Esophagus muscularis mucosa (tissue), 4 donors: ENCODE data around the gene ARHGAP15. TPM values are rescaled to one million over a fixed set of nuclear protein-coding genes. Genes with fewer than 3 reads are reported as not detected.

Experiments
- DNase-seq: peaks from one replicate; pipeline ENCODE4 v3.0.0-alpha.2; 2017; ENCODE audit errors: extremely low spot score
- H3K27ac ChIP-seq, 4 donors: fragments of 200-600 bp; sonication (generic); replicated peaks in 1 of 4; 1 replicate in 3 of 4; 2 replicates in 1 of 4; pipeline ENCODE4 v1.5.1; 2016 to 2019; ENCODE audit warnings: mild to moderate bottlenecking in 1 of 4
- H3K27me3 ChIP-seq, 4 donors: fragments of 200-600 bp; sonication (generic); one replicate each; pipeline versions ENCODE4 v1.5.1 to v1.6.0; 2016 to 2019
- H3K36me3 ChIP-seq, 4 donors: fragments of 200-600 bp; sonication (generic); one replicate each; pipeline ENCODE4 v1.5.1; 2016 to 2019
- H3K4me1 ChIP-seq, 4 donors: fragments of 200-600 bp; sonication (generic); one replicate each; pipeline ENCODE4 v1.5.1; 2016 to 2019
- H3K4me3 ChIP-seq, 4 donors: fragments of 200-600 bp; sonication (generic); 1 replicate in 2 of 4; 2 replicates in 2 of 4; pipeline ENCODE4 v1.5.1; 2016 to 2019; ENCODE audit warnings: mild to moderate bottlenecking in 4 of 4, moderate library complexity in 1 of 4
- H3K9me3 ChIP-seq, 4 donors: fragments of 200-600 bp; sonication (generic); 1 replicate in 3 of 4; 2 replicates in 1 of 4; pipeline ENCODE4 v1.5.1; 2016 to 2019
- EP300 ChIP-seq: sonication (generic); formaldehyde crosslinking; IDR thresholded peaks from one replicate; pipeline ENCODE4 v1.6.1; 2017; ENCODE audit warnings: antibody characterized with exemption
- POLR2A ChIP-seq: fragments of 450-650 bp; IDR thresholded peaks from one replicate; pipeline ENCODE4 v1.6.1; 2017; ENCODE audit warnings: antibody characterized with exemption, moderate library complexity, mild to moderate bottlenecking, low read depth
- POLR2AphosphoS5 ChIP-seq, 2 donors: sonication (generic); formaldehyde crosslinking; IDR thresholded peaks; one replicate each; pipeline ENCODE4 v1.6.1; 2017; ENCODE audit warnings: antibody characterized with exemption in 2 of 2
- WGBS: methylation state at CpG from one replicate; pipeline ENCODE4 v1.1.5; 2018; 5-methylcytosine and 5-hydroxymethylcytosine counted together
- intact Hi-C: fragments of 100-400 bp; cut with DNase I; formaldehyde crosslinking; loops from one replicate; pipeline ENCODE4 v1.15.1; 2023
- total RNA-seq, 4 donors: library from RNA; depleted of rRNA; stranded (reverse); fragments of >200 nt; gene quantifications; one replicate each; pipeline versions ENCODE4 v1.1.0 to v1.2.1, GENCODE V29; 2016
- TF ChIP-seq, protein P1 (sequence below), 3 experiments: fragments of 200-600 bp in 2 of 3; fragments of 450-650 bp in 1 of 3; sonication (generic) in 2 of 3; IDR thresholded peaks; one replicate each; pipeline ENCODE4 v1.5.1; 2017 to 2019; ENCODE audit warnings: antibody characterized with exemption in 3 of 3, mild to moderate bottlenecking in 2 of 3, moderate library complexity in 1 of 3

The ARHGAP15 gene
- total RNA-seq, 4 donors from 2014 or later: 5.4 to 13.3 (median 7.1) TPM

- no peaks in the 10 kb centered on the region for H3K9me3 ChIP-seq
- no peak overlapping the region for H3K27ac ChIP-seq
- no peak for DNase-seq
- WGBS: 92% methylated on average over 6 of the region's 6 CpGs
- no peak for TF ChIP-seq POLR2A
- TF ChIP-seq POLR2AphosphoS5 (IDR thresholded peaks at IDR 0.05): no peak
- TF ChIP-seq, protein P1, sequence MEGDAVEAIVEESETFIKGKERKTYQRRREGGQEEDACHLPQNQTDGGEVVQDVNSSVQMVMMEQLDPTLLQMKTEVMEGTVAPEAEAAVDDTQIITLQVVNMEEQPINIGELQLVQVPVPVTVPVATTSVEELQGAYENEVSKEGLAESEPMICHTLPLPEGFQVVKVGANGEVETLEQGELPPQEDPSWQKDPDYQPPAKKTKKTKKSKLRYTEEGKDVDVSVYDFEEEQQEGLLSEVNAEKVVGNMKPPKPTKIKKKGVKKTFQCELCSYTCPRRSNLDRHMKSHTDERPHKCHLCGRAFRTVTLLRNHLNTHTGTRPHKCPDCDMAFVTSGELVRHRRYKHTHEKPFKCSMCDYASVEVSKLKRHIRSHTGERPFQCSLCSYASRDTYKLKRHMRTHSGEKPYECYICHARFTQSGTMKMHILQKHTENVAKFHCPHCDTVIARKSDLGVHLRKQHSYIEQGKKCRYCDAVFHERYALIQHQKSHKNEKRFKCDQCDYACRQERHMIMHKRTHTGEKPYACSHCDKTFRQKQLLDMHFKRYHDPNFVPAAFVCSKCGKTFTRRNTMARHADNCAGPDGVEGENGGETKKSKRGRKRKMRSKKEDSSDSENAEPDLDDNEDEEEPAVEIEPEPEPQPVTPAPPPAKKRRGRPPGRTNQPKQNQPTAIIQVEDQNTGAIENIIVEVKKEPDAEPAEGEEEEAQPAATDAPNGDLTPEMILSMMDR (IDR thresholded peaks at IDR 0.05): no peak
- TF ChIP-seq EP300: no peak
- intact Hi-C loops: no loop called here
- H3K36me3 ChIP-seq: no peaks in the 10 kb centered on the region
- no peaks in the 10 kb centered on the region for H3K27me3 ChIP-seq
- no peak overlapping the region for H3K4me3 ChIP-seq
- H3K4me1 ChIP-seq: no peaks in the 10 kb centered on the region
Measured at GRCh38 chr2:143282684-143283083, 153.5 kb downstream of the ARHGAP15 start.

DNA sequence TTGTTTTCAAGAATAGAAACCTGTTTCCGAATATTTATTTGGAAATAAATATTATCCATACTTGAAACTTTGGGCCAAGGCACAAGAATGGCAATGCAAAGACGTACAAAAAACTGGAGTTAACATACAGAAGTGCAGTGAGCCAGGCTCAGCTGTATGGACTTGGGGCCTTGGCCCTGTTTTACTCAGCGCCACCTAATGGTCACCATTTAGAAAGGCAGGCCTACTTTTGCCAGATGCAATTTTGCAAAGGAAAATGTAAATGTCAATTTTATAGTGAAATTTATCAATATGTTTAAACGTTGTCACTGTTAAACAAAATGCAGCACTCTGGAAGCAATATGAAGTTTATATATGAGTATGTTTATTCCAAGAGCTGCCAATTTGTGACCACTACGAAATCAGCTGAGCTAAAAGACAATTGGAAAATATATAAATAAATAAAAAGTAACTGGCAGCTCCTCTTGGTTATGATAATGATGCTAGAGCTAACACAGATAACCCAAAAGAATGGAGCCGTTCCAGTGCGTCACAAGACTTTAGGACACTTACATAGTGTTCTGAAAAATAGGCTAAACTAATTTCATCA, 155.0 kb downstream of the ARHGAP15 start:
- no peak overlapping the region for H3K27ac ChIP-seq
- no peaks in the 10 kb centered on the region for H3K9me3 ChIP-seq
- no peaks in the 10 kb centered on the region for H3K36me3 ChIP-seq
- H3K4me3 ChIP-seq: no peak overlapping the region
- TF ChIP-seq, protein P1 (IDR thresholded peaks at IDR 0.05): peak in 2 of 3 experiments; percentile 29 to 47
- TF ChIP-seq POLR2AphosphoS5 (IDR thresholded peaks at IDR 0.05) (no peak), POLR2A (no peak), EP300 (no peak)
- WGBS: 64% methylated on average over 7 of the region's 7 CpGs
- no peaks in the 10 kb centered on the region for H3K4me1 ChIP-seq
- no peaks in the 10 kb centered on the region for H3K27me3 ChIP-seq
- intact Hi-C loops: no loop called here
- DNase-seq: no peak

DNA sequence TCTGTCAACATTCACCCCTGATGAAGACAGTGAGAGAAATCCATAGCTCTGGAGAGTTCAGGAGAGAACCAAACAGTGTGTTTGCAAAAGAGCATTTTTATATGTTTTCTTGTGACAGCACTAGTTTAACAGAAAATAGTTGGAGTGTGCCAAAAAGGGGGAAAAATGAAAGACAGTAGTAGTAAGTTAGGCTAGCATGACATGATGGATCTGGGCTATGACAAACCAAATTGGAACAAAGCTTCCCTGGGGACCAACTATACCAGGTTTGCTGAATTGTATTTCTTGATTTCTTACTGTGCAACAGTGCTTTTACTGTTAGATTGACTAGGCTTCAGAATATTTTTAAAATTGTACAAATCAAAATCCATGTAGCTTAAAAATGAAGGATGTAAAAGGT, 159.8 kb downstream of the ARHGAP15 start:
- H3K4me1 ChIP-seq: no peaks in the 10 kb centered on the region
- DNase-seq: no peak
- no peak overlapping the region for H3K4me3 ChIP-seq
- H3K27me3 ChIP-seq: no peaks in the 10 kb centered on the region
- no peak for TF ChIP-seq EP300
- H3K27ac ChIP-seq: no peak overlapping the region
- no peaks in the 10 kb centered on the region for H3K9me3 ChIP-seq
- no peaks in the 10 kb centered on the region for H3K36me3 ChIP-seq
- intact Hi-C loops: no loop called here

GRCh38 chr2:143290221-143290620, 161.0 kb downstream of the ARHGAP15 start:
- intact Hi-C loops: no loop called here
- TF ChIP-seq POLR2A: no peak
- TF ChIP-seq, protein P1 (IDR thresholded peaks at IDR 0.05): no peak
- no peak for TF ChIP-seq POLR2AphosphoS5 (IDR thresholded peaks at IDR 0.05)
- TF ChIP-seq EP300: no peak

DNA sequence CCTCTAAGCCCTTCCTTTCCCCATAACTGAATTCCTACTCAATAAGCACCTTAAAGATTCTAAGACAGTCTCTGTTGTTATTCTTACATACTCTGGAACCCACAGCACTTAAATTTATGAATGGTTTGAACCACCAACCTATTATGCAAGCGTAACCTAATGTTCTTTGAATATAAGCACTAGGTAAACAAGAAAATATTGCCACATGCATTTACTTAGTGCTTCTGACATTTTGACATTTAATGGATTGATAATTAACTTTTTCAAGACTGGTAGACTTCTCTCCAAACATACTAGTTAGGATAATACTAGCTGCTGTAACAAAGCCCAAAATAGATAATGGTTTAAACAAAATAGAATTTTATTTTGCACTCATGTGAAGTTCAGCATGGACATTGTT, 164.8 kb downstream of the ARHGAP15 start:
- H3K9me3 ChIP-seq: no peaks in the 10 kb centered on the region
- no peaks in the 10 kb centered on the region for H3K4me1 ChIP-seq
- DNase-seq: no peak
- intact Hi-C loops: no loop called here
- no peaks in the 10 kb centered on the region for H3K36me3 ChIP-seq
- 93% methylated on average over 1 of the region's 1 CpG for WGBS
- H3K27me3 ChIP-seq: no peaks in the 10 kb centered on the region
- TF ChIP-seq POLR2A: no peak
- H3K4me3 ChIP-seq: no peak overlapping the region
- no peak overlapping the region for H3K27ac ChIP-seq

More at GRCh38 chr2:143290221-143290620, 161.0 kb downstream of the ARHGAP15 start:
- H3K27ac ChIP-seq: no peak overlapping the region
- H3K4me3 ChIP-seq: no peak overlapping the region
- WGBS: 64% methylated on average over 5 of the region's 5 CpGs
- H3K4me1 ChIP-seq: no peaks in the 10 kb centered on the region
- DNase-seq: no peak
- no peaks in the 10 kb centered on the region for H3K9me3 ChIP-seq
- H3K36me3 ChIP-seq: no peaks in the 10 kb centered on the region
- no peaks in the 10 kb centered on the region for H3K27me3 ChIP-seq

DNA sequence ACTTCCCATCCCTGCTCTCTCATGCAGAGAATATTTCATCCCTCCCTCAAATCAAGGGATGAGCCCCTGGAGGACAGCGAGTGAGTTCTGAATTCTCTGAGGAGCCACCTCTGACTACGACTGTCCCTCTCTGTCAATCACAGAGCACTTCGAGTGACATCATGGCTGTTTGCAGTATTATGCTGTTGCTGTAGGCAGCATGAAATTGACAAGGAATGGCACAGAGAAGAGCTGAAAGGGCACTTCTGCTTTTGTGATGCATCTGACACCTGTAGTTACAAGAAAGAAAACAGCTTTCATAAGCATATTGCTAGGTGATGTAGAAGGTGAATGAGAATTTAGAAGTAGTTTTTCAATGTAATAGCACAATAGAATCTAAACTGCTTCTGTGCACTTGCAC, 166.9 kb downstream of the ARHGAP15 start:
- intact Hi-C loops: no loop called here
- WGBS: 94% methylated on average over 3 of the region's 3 CpGs
- Histone ChIP-seq H3K9me3 (no peaks in the 10 kb centered on the region), H3K4me3 (no peak overlapping the region), H3K27me3 (no peaks in the 10 kb centered on the region), H3K36me3 (no peaks in the 10 kb centered on the region), H3K27ac (no peak overlapping the region), H3K4me1 (no peaks in the 10 kb centered on the region)
- TF ChIP-seq EP300 (no peak), POLR2A (no peak)
- TF ChIP-seq, protein P1 (IDR thresholded peaks at IDR 0.05): no peak
- no peak for DNase-seq
